OCI-LY1 (cell line): ENCODE data around the gene PAGE2.
"Not testable (repeated sequence)": the region's sequence is repeated elsewhere in the genome, so short reads cannot be mapped to it uniquely, and the experiment has no call there.

Experiments
- H2AFZ ChIP-seq: fragments of 200-600 bp; sonication (generic), shearing (Covaris generic); 2 replicates; pipeline ENCODE4 v1.6.0; 2014; ENCODE audit warnings: antibody characterized with exemption, mild to moderate bottlenecking, low read length
- H3F3A ChIP-seq: fragments of 200-600 bp; sonication (generic), shearing (Covaris generic); 2 replicates; pipeline ENCODE4 v1.6.0; 2014; ENCODE audit warnings: mild to moderate bottlenecking, antibody characterized with exemption, low read length, moderate library complexity; ENCODE audit not compliant: insufficient read depth
- H3K27ac ChIP-seq: fragments of 200-600 bp; sonication (generic); 2 replicates; pipeline ENCODE4 v1.5.1; 2014; ENCODE audit warnings: low read length, mixed run types, mild to moderate bottlenecking, low read depth; ENCODE audit not compliant: poor library complexity, severe bottlenecking
- H3K27me3 ChIP-seq: fragments of 200-600 bp; sonication (generic); 2 replicates; pipeline ENCODE4 v1.6.0; 2014; ENCODE audit warnings: antibody characterized with exemption, mild to moderate bottlenecking, low read length, moderate library complexity; ENCODE audit not compliant: insufficient read depth
- H3K36me3 ChIP-seq: fragments of 200-600 bp; sonication (generic); 2 replicates; pipeline ENCODE4 v1.6.1; 2014; ENCODE audit warnings: mild to moderate bottlenecking, antibody characterized with exemption, low read length, moderate library complexity, mixed read lengths; ENCODE audit not compliant: insufficient read depth
- H3K4me1 ChIP-seq: fragments of 200-600 bp; sonication (generic); 2 replicates; pipeline ENCODE4 v1.5.1; 2014; ENCODE audit warnings: mild to moderate bottlenecking, low read length, moderate library complexity; ENCODE audit not compliant: insufficient read depth, severe bottlenecking
- H3K4me2 ChIP-seq: fragments of 200-600 bp; sonication (generic), shearing (Covaris generic); 2 replicates; pipeline ENCODE4 v1.6.1; 2014; ENCODE audit warnings: low read length
- H3K4me3 ChIP-seq: fragments of 200-600 bp; sonication (generic); 2 replicates; pipeline ENCODE4 v1.5.1; 2014; ENCODE audit warnings: low read length, low read depth, mild to moderate bottlenecking, mixed read lengths; ENCODE audit not compliant: poor library complexity, severe bottlenecking
- H3K79me2 ChIP-seq: fragments of 200-600 bp; shearing (Covaris generic); 2 replicates; pipeline ENCODE4 v1.6.1; 2016; ENCODE audit warnings: mixed run types, low read length, mixed read lengths; ENCODE audit not compliant: insufficient read depth
- H3K9ac ChIP-seq: fragments of 200-600 bp; sonication (generic), shearing (Covaris generic); 2 replicates; pipeline ENCODE4 v1.6.1; 2014; ENCODE audit warnings: mild to moderate bottlenecking, low read length, mixed read lengths
- H3K9me2 ChIP-seq: fragments of 200-600 bp; sonication (generic), shearing (Covaris generic); 2 replicates; pipeline ENCODE4 v1.6.1; 2014; ENCODE audit warnings: low read depth, mild to moderate bottlenecking, low read length, mixed read lengths
- H3K9me3 ChIP-seq: fragments of 200-600 bp; shearing (Covaris generic); 2 replicates; pipeline ENCODE4 v1.6.1; 2014; ENCODE audit warnings: low read length, mixed read lengths
- H4K20me1 ChIP-seq: fragments of 200-600 bp; sonication (generic), shearing (Covaris generic); 2 replicates; pipeline ENCODE4 v1.6.0; 2016; ENCODE audit warnings: mild to moderate bottlenecking, low read length; ENCODE audit not compliant: insufficient read depth
- EZH2 ChIP-seq: fragments of 200-600 bp; sonication (generic), shearing (Covaris generic); IDR thresholded peaks from 2 replicates; pipeline ENCODE4 v1.8.0; 2017; ENCODE audit warnings: borderline replicate concordance, mixed run types, mild to moderate bottlenecking, antibody characterized with exemption, low read length, moderate library complexity, mixed read lengths
- TF ChIP-seq, protein P1 (sequence below): fragments of 200-600 bp; sonication (generic), shearing (Covaris generic); IDR thresholded peaks from 2 replicates; pipeline ENCODE4 v1.5.1; 2017; ENCODE audit warnings: mild to moderate bottlenecking, antibody characterized with exemption, low read length, moderate library complexity, mixed read lengths

The PAGE2 gene, protein sequence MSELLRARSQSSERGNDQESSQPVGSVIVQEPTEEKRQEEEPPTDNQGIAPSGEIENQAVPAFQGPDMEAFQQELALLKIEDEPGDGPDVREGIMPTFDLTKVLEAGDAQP

DNA sequence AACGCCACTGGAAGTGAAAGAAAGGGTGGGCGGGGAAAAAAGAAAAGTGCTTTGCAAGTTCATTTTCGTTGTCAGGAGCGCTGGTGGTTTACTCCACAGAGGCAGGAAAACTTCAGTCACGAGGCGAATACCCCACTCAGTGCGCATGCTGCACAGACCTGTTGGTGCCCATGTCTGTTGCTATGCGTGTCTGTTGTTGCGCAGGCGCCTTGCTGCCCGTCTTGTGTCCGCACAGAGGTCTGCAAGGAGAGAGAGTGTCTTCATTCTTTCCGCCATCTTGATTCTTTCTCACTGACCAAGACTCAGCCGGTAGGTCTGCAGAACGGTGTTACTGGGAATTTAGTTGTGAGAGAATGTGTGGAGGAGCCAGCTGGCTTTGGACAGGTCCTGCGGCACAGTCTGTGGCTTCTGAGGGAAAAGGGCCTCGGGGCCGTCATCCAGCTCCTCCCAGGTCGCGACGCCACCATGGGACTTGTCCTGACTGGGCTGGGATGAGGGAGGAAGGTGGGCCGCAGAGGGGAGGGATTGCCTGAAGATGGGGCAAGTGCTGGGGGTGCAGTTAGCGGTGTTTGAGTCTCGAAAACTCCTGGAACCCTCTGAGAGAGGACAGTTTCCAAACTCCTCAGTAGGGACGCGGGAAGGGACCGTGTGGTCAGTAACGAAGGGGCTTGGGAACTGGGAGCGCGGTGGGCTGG, at the start of gene PAGE2:
PAGE2 (plus strand) TSS at position 224 of the 695 bp plus-strand sequence. CDS start 1,003 bp downstream, outside the sequence.
- TF ChIP-seq EZH2, result no peak
- TF ChIP-seq, protein P1, sequence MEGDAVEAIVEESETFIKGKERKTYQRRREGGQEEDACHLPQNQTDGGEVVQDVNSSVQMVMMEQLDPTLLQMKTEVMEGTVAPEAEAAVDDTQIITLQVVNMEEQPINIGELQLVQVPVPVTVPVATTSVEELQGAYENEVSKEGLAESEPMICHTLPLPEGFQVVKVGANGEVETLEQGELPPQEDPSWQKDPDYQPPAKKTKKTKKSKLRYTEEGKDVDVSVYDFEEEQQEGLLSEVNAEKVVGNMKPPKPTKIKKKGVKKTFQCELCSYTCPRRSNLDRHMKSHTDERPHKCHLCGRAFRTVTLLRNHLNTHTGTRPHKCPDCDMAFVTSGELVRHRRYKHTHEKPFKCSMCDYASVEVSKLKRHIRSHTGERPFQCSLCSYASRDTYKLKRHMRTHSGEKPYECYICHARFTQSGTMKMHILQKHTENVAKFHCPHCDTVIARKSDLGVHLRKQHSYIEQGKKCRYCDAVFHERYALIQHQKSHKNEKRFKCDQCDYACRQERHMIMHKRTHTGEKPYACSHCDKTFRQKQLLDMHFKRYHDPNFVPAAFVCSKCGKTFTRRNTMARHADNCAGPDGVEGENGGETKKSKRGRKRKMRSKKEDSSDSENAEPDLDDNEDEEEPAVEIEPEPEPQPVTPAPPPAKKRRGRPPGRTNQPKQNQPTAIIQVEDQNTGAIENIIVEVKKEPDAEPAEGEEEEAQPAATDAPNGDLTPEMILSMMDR, result no peak
- H3K9ac ChIP-seq, result no peak within 1 kb of the TSS
- no peaks in the 10 kb centered on the region for H3K79me2 ChIP-seq
- no peaks in the 10 kb centered on the region for H3F3A ChIP-seq
- no peaks in the 10 kb centered on the region for H3K4me1 ChIP-seq
- no peaks in the 10 kb centered on the region for H3K9me3 ChIP-seq
- no peaks in the 10 kb centered on the region for H4K20me1 ChIP-seq
- no peak within 1 kb of the TSS for H2AFZ ChIP-seq
- H3K36me3 ChIP-seq, result no peaks in the 10 kb centered on the region
- no peak within 1 kb of the TSS for H3K4me2 ChIP-seq
- H3K27me3 ChIP-seq, result no peaks in the 10 kb centered on the region
- no peaks in the 10 kb centered on the region for H3K9me2 ChIP-seq
- H3K27ac ChIP-seq, result no peak within 1 kb of the TSS
- H3K4me3 ChIP-seq, result no peak within 1 kb of the TSS

DNA sequence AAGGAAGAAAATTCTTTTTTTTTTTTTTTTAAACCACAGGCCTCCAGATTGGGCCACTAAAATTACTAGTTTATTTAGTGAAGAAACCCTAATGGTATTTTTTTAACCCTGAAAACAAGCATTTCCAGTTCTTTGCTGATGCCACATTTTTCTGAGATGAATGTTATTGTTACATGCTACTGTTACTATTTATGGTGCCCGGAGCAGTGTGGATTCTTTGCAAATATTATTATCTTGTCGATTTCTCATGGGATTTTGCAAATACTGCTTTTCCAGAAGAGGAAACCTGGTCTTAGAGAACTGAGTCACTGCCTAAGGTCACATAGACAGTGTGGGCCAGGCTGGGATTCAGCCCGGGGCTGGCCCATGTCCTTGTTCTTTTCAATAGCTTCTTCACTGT, 49.3 kb upstream of the PAGE2 start:
- no peak overlapping the region for H2AFZ ChIP-seq
- TF ChIP-seq, protein P1, result no peak
- no peaks in the 10 kb centered on the region for H3K36me3 ChIP-seq
- H3F3A ChIP-seq, result no peaks in the 10 kb centered on the region
- H3K9ac ChIP-seq, result no peak overlapping the region
- H3K4me3 ChIP-seq, result no peak overlapping the region
- H3K9me3 ChIP-seq, result no peaks in the 10 kb centered on the region
- no peaks in the 10 kb centered on the region for H4K20me1 ChIP-seq
- H3K4me2 ChIP-seq, result no peak overlapping the region
- H3K4me1 ChIP-seq, result no peaks in the 10 kb centered on the region
- H3K27ac ChIP-seq, result no peak overlapping the region
- H3K27me3 ChIP-seq, result no peaks in the 10 kb centered on the region
- H3K9me2 ChIP-seq, result no peaks in the 10 kb centered on the region
- no peaks in the 10 kb centered on the region for H3K79me2 ChIP-seq

DNA sequence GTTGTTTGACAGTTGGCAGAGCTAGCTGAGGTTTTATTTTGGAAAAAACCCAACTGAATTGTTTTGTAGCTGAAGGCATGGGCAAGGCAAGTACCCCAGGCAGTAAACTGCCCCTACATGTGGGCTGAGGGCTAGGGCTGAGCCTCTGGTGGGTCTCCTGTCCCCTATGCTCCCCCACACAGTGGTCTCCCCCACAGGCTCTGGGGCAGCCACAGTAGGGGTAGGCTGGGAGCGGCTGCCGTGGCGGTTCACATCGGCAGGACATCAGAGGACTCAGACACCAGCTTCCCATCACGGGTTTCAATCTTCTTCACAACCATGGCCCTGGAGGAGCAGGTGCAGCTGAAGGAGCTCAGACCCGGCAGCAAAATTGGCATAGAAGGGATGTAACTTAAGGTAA, 47.3 kb upstream of the PAGE2 start:
- Histone ChIP-seq H3K9me3 (no peaks in the 10 kb centered on the region), H2AFZ (no peak overlapping the region), H3F3A (no peaks in the 10 kb centered on the region), H3K4me2 (no peak overlapping the region), H3K4me1 (no peaks in the 10 kb centered on the region), H3K4me3 (no peak overlapping the region), H3K9me2 (no peaks in the 10 kb centered on the region), H3K36me3 (no peaks in the 10 kb centered on the region), H3K9ac (no peak overlapping the region), H3K27me3 (no peaks in the 10 kb centered on the region), H3K79me2 (no peaks in the 10 kb centered on the region), H4K20me1 (no peaks in the 10 kb centered on the region), H3K27ac (no peak overlapping the region)
- TF ChIP-seq, protein P1, result no peak
- no peak for TF ChIP-seq EZH2

DNA sequence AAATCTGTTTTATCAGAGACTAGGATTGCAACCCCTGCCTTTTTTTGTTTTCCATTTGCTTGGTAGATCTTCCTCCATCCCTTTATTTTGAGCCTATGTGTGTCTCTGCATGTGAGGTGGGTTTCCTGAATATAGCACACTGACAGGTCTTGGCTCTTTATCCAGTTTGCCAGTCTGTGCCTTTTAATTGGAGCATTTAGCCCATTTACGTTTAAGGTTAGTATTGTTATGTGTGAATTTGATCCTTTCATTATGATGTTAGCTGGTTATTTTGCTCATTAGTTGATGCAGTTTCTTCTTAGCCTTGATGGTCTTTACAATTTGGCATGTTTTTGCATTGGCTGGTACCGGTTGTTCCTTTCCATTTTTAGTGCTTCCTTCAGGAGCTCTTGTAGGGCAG, 38.2 kb upstream of the PAGE2 start:
- H3K4me3 ChIP-seq, H3K4me2 ChIP-seq, H3K79me2 ChIP-seq, H3K27me3 ChIP-seq, H3K4me1 ChIP-seq, H3F3A ChIP-seq, H4K20me1 ChIP-seq, H3K9ac ChIP-seq, H2AFZ ChIP-seq, H3K27ac ChIP-seq, H3K36me3 ChIP-seq, H3K9me3 ChIP-seq, H3K9me2 ChIP-seq: not testable (repeated sequence)
